ENCODE results near the gene C3orf52. TPM values are rescaled to one million over a fixed set of nuclear protein-coding genes. Genes with fewer than 3 reads are reported as not detected.
"Not testable (repeated sequence)": the region's sequence is repeated elsewhere in the genome, so short reads cannot be mapped to it uniquely, and the experiment has no call there.

Gene C3orf52
- total RNA-seq, 1 experiment from 2014 or later: 12.6 TPM

DNA sequence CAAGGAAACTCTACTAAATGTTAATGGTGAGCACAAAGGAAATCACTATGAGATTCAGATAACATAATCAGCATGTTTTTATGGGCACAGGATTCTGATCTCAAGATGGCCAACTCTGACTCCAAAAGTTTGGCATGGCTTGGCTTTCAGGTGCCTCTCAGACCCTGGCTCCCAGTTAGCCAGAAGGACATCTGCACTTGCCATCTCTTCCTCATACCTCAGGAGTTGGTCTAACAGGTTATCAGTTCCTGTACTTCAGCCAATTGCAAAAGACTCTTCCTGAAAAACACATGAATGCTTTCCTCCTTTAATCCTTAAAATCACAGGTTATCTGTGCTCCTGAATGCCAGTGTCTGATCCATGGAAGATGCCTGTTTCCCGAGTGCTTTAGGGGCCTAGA, 26.7 kb upstream of the C3orf52 start:
- ATAC-seq (no peak), DNase-seq (ENCODE audit: low read depth, low spot score) (no peak)
- Histone ChIP-seq H3K9me3 (ENCODE audit: control insufficient read depth, insufficient read depth, low read depth, low read length) (no peaks in the 10 kb centered on the region), H3K4me3 (ENCODE audit: low read depth in 2 of 2, low read length in 2 of 2) (no peak overlapping the region), H3K4me1 (ENCODE audit: control insufficient read depth, insufficient read depth, low read length) (no peaks in the 10 kb centered on the region), H3K36me3 (ENCODE audit: control insufficient read depth, insufficient read depth, low read length) (no peaks in the 10 kb centered on the region), H3K27ac (ENCODE audit: low read length) (no peak overlapping the region), H3K27me3 (ENCODE audit: control insufficient read depth, insufficient read depth, low read length) (no peaks in the 10 kb centered on the region)
- intact Hi-C loops (cut with micrococcal nuclease; ENCODE audit: unreplicated experiment): no loop called here
- POLR2A ChIA-PET: no interaction called here
- BruUV-seq (replicated peaks): no TSS peak
- in situ Hi-C loops (cut with HindIII; ENCODE audit: low pct_unique_long_range_greater_than_20kb, low sequenced_read_pairs): no loop called here
- CTCF ChIA-PET: no interaction called here
- TF ChIP-seq, protein P1, sequence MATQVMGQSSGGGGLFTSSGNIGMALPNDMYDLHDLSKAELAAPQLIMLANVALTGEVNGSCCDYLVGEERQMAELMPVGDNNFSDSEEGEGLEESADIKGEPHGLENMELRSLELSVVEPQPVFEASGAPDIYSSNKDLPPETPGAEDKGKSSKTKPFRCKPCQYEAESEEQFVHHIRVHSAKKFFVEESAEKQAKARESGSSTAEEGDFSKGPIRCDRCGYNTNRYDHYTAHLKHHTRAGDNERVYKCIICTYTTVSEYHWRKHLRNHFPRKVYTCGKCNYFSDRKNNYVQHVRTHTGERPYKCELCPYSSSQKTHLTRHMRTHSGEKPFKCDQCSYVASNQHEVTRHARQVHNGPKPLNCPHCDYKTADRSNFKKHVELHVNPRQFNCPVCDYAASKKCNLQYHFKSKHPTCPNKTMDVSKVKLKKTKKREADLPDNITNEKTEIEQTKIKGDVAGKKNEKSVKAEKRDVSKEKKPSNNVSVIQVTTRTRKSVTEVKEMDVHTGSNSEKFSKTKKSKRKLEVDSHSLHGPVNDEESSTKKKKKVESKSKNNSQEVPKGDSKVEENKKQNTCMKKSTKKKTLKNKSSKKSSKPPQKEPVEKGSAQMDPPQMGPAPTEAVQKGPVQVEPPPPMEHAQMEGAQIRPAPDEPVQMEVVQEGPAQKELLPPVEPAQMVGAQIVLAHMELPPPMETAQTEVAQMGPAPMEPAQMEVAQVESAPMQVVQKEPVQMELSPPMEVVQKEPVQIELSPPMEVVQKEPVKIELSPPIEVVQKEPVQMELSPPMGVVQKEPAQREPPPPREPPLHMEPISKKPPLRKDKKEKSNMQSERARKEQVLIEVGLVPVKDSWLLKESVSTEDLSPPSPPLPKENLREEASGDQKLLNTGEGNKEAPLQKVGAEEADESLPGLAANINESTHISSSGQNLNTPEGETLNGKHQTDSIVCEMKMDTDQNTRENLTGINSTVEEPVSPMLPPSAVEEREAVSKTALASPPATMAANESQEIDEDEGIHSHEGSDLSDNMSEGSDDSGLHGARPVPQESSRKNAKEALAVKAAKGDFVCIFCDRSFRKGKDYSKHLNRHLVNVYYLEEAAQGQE (IDR thresholded peaks at IDR 0.05; ENCODE audit: insufficient read depth in 1 of 2, low read depth in 2 of 2, low read length in 1 of 2): no peak
- TF ChIP-seq POLR2AphosphoS5 (IDR thresholded peaks at IDR 0.05; ENCODE audit: low read depth, low read length) (no peak), TCF7L2 (IDR thresholded peaks at IDR 0.05; ENCODE audit: low read depth, low read length) (no peak), SIN3A (IDR thresholded peaks at IDR 0.05; ENCODE audit: borderline replicate concordance, insufficient read depth, low read depth, low read length) (no peak)
- TF ChIP-seq, protein P2, sequence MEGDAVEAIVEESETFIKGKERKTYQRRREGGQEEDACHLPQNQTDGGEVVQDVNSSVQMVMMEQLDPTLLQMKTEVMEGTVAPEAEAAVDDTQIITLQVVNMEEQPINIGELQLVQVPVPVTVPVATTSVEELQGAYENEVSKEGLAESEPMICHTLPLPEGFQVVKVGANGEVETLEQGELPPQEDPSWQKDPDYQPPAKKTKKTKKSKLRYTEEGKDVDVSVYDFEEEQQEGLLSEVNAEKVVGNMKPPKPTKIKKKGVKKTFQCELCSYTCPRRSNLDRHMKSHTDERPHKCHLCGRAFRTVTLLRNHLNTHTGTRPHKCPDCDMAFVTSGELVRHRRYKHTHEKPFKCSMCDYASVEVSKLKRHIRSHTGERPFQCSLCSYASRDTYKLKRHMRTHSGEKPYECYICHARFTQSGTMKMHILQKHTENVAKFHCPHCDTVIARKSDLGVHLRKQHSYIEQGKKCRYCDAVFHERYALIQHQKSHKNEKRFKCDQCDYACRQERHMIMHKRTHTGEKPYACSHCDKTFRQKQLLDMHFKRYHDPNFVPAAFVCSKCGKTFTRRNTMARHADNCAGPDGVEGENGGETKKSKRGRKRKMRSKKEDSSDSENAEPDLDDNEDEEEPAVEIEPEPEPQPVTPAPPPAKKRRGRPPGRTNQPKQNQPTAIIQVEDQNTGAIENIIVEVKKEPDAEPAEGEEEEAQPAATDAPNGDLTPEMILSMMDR (IDR thresholded peaks at IDR 0.05): no peak

DNA sequence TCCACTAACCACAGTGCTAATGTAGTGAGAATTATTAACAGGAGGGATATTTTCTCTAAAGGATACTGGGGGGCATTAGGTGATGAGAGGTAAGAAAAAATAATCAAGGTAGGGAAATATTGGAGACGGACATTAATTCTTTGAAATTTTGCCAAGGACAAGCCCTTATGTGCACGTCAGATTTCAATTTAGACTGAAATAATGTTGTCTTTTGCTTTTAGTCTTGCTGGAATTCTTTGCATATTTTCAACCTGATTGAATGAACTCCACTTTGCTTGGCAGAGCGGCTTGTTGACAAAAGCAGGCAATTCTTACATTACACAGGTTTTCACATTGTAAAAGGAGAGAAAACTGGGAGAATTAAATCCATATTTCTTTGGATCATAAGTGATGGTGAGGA, 25.0 kb upstream of the C3orf52 start:
- in situ Hi-C loops (cut with HindIII; ENCODE audit: low pct_unique_long_range_greater_than_20kb, low sequenced_read_pairs): no loop called here
- POLR2A ChIA-PET: no interaction called here
- BruUV-seq (replicated peaks): no TSS peak
- TF ChIP-seq POLR2AphosphoS5 (IDR thresholded peaks at IDR 0.05; ENCODE audit: low read depth, low read length): no peak
- TF ChIP-seq, protein P1 (IDR thresholded peaks at IDR 0.05; ENCODE audit: insufficient read depth in 1 of 2, low read depth in 2 of 2, low read length in 1 of 2): no peak
- TF ChIP-seq, protein P2 (IDR thresholded peaks at IDR 0.05): no peak
- TF ChIP-seq SIN3A (IDR thresholded peaks at IDR 0.05; ENCODE audit: borderline replicate concordance, insufficient read depth, low read depth, low read length): no peak
- TF ChIP-seq TCF7L2 (IDR thresholded peaks at IDR 0.05; ENCODE audit: low read depth, low read length): no peak
- Histone ChIP-seq H3K27me3 (ENCODE audit: control insufficient read depth, insufficient read depth, low read length) (no peaks in the 10 kb centered on the region; the same call in 1 of the 2 replicates), H3K36me3 (ENCODE audit: control insufficient read depth, insufficient read depth, low read length) (no peaks in the 10 kb centered on the region), H3K4me3 (ENCODE audit: low read depth in 2 of 2, low read length in 2 of 2) (no peak overlapping the region), H3K27ac (ENCODE audit: low read length) (no peak overlapping the region), H3K9me3 (ENCODE audit: control insufficient read depth, insufficient read depth, low read depth, low read length) (no peaks in the 10 kb centered on the region), H3K4me1 (ENCODE audit: control insufficient read depth, insufficient read depth, low read length) (no peaks in the 10 kb centered on the region)
- ATAC-seq (no peak), DNase-seq (ENCODE audit: low read depth, low spot score) (no peak)
- intact Hi-C loops (cut with micrococcal nuclease; ENCODE audit: unreplicated experiment): no loop called here
- CTCF ChIA-PET: no interaction called here

DNA sequence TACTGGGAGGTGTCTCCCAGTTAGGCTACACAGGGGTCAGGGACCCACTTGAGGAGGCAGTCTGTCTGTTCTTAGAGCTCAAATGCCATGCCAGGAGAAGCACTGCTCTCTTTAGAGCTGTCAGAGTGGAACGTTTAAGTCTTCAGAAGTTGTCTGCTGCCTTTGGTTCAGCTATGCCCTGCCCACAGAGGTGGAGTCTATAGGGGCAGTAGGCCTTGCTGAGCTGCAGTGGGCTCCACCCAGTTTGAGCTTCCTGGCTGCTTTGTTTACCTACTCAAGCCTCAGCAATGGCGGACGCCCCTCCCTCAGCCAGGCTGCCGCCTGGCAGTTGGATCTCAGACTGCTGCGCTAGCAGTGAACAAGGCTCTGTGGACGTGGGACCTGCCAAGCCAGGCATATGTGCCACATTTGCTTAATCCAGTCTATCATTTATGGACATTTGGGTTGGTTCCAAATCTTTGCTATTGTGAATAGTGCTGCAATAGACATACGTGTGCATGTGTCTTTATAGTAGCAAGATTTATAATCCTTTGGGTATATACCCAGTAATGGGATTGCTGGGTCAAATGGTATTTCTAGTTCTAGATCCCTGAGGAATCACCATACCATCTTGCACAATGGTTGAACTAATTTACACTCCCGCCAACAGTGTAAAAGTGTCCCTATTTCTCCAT, 13.7 kb upstream of the C3orf52 start:
- H3K9me3 ChIP-seq (ENCODE audit: control insufficient read depth, insufficient read depth, low read depth, low read length); H3K4me1 ChIP-seq (ENCODE audit: control insufficient read depth, insufficient read depth, low read length); H3K27me3 ChIP-seq (ENCODE audit: control insufficient read depth, insufficient read depth, low read length); DNase-seq (ENCODE audit: low read depth, low spot score); ATAC-seq; in situ Hi-C loops (cut with HindIII; ENCODE audit: low pct_unique_long_range_greater_than_20kb, low sequenced_read_pairs); H3K27ac ChIP-seq (ENCODE audit: low read length); CTCF ChIA-PET; H3K4me3 ChIP-seq (ENCODE audit: low read depth in 2 of 2, low read length in 2 of 2); BruUV-seq (replicated peaks); intact Hi-C loops (cut with micrococcal nuclease; ENCODE audit: unreplicated experiment); H3K36me3 ChIP-seq (ENCODE audit: control insufficient read depth, insufficient read depth, low read length): not testable (repeated sequence)
- POLR2A ChIA-PET: interaction anchor here (0.6 kb wide), 1 partner anchor 12 kb away, joined by 3 read pairs; no protein-coding TSS in a partner anchor

Measured in Panc1 (cell line).